ENCODE results near the gene ZBTB16.

Gene ZBTB16

GRCh38 chr11:114066046-114066648, 6.6 kb downstream of the ZBTB16 start:
- DNase-seq: no peak

GRCh38 chr11:114068327-114068726, 8.8 kb downstream of the ZBTB16 start:
- no peak for DNase-seq

GRCh38 chr11:114070464-114071139, 11.1 kb downstream of the ZBTB16 start:
- DNase-seq: no peak

GRCh38 chr11:114073007-114073827, 13.7 kb downstream of the ZBTB16 start:
- no peak for DNase-seq

GRCh38 chr11:114073828-114074381, 14.4 kb downstream of the ZBTB16 start:
- DNase-seq: no peak

GRCh38 chr11:114074546-114075343, 15.2 kb downstream of the ZBTB16 start:
- DNase-seq: no peak

GRCh38 chr11:114075344-114075610, 15.8 kb downstream of the ZBTB16 start:
- DNase-seq: no peak

GRCh38 chr11:114075891-114076441, 16.5 kb downstream of the ZBTB16 start:
- no peak for DNase-seq

- no peak for DNase-seq
Observed at GRCh38 chr11:114076921-114077331, 17.4 kb downstream of the ZBTB16 start.

- no peak for DNase-seq
Observed at GRCh38 chr11:114077482-114078305, 18.2 kb downstream of the ZBTB16 start.

- no peak for DNase-seq
Observed at GRCh38 chr11:114078423-114078822, 18.9 kb downstream of the ZBTB16 start.

GRCh38 chr11:114079511-114080065, 20.1 kb downstream of the ZBTB16 start:
- DNase-seq: no peak

- no peak for DNase-seq
Observed at GRCh38 chr11:114080219-114080618, 20.7 kb downstream of the ZBTB16 start.

- DNase-seq: no peak
Observed at GRCh38 chr11:114080769-114081168, 21.3 kb downstream of the ZBTB16 start.

GRCh38 chr11:114081641-114082414, 22.3 kb downstream of the ZBTB16 start:
- no peak for DNase-seq

- no peak for DNase-seq
Observed at GRCh38 chr11:114082415-114082748, 22.9 kb downstream of the ZBTB16 start.

GRCh38 chr11:114082767-114083181, 23.3 kb downstream of the ZBTB16 start:
- DNase-seq: no peak

- DNase-seq: no peak
Observed at GRCh38 chr11:114083391-114084252, 24.1 kb downstream of the ZBTB16 start.

GRCh38 chr11:114084414-114084813, 24.9 kb downstream of the ZBTB16 start:
- no peak for DNase-seq
